T47D (cell line): ENCODE measurements around the gene GAS6.

Source experiments
- DNase-seq, 2 experiments: peaks; one replicate each; pipeline versions ENCODE4 v3.0.0 to v3.0.0-alpha.2; 2011 to 2012; ENCODE audit warnings: low read depth in 1 of 2, low spot score in 1 of 2
- JUND ChIP-seq: IDR thresholded peaks from 2 replicates; pipeline ENCODE4 v1.6.1; 2012; ENCODE audit warnings: low read depth
- in situ Hi-C: cut with HindIII; loops from 2 replicates; pipeline ENCODE4 v1.10.0; 2016; ENCODE audit warnings: low sequenced_read_pairs, low pct_unique_long_range_greater_than_20kb

GAS6 gene

DNA sequence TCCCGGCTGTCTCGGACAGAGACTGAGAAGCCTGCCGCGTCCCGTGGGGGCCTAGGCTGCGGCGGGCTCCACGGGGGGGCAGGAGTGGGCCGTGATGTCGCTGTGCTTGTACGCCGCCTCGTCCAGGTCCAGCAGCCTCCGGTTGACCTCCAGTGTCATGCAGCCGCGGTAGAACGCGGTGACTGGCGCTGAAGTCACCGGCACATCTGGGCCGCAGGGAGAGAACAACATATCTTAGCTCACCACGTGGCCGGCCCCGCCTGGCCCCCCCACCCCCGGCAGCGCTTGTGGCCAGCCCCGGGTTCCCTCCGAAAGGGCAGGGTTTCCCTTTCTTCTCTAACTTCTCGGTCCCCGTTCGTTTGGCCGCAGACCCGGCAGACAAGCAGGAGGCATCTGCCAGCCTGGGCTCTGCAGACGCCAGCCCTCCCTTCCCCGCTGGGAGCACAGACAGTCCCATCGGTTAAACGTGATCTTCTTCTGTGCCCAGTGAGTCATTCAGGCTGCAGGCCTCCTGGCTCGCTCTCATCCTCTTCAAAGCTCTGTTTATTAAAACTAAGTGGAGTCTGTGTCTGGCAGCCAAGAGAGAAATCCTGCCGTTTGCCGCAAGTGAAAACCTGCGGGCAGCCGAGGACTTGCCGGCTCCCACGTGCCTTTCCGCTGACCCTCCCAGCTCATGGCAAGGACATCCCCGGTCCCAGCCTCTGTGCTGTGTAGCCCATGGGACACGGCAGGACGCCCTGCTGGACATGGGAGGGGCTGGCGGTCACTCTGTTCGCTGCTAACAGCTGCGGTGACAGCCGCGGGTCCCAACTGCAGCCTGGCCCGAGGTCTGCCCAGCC lies 42.8 kb downstream of the GAS6 start:
- in situ Hi-C loops, result no loop called here
- DNase-seq, result no peak
- TF ChIP-seq JUND, result no peak

DNA sequence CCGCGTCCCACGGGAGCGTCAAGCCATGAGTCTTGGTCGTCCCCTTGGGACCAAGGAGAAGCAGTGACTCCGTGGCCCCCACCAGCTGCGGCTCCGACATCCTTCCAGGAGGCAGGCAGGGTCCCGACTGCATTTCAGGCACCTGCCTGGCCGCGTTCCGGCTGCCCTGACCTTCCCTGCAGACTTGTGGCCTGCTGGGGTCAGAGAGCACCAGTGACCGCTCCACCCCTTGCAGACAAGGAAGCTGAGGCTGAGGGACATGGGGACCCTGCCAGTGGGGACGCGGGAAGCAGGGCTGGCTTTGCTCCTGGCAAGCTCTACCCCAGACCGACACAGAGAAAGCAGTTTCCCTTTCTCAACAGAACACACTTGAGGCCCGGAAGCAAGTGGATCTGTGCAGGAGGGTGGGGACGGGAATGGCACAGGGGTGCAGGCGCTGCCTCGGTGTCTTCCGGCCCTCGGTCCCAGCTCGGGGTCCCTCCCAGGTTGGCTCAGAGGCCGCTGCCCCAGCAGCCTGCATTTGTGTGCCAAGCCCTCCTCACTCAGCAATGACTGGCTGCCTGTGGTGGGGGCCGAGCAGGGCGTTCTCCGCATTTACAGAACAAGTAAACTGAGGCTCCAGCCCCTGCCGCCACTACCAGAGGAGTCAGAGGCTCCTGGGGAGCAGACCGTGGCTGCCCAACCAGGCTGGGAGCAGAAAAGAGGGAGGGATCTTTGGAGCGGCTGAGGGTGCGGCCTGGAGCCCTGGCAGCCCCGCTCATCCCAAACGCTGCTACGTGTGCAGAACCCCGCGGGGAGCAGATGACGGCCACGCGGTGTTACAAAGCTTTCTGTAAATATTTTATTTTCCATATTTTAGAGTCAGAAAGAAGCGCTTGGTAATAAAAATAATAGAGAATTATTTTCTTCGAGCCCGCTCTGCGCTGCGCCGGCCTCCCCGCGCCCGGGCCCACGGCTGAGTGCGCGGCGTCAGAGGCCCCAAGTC lies 43.9 kb downstream of the GAS6 start:
- no peak for TF ChIP-seq JUND
- in situ Hi-C loops, result no loop called here
- DNase-seq, result no peak

DNA sequence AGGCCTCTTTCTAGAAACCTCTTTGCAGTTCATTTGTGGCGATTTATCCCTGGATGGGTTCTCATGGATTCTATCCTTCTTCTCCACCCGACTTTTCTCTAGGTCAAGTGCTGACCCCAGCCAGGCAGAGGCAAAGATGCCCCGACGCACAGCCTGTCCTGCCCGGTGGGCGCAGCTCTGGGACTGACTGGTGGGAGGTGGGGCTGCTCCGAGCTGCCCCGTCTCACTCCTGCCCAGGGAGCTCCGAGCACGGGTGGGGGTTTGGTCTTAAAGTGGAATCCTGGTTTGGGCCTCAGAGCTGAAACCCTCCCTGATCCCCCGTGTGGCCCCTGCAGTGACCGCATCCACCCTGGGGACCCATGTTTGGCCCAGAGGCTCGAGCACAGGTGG lies 44.5 kb downstream of the GAS6 start:
- TF ChIP-seq JUND, result no peak
- in situ Hi-C loops, result no loop called here

DNA sequence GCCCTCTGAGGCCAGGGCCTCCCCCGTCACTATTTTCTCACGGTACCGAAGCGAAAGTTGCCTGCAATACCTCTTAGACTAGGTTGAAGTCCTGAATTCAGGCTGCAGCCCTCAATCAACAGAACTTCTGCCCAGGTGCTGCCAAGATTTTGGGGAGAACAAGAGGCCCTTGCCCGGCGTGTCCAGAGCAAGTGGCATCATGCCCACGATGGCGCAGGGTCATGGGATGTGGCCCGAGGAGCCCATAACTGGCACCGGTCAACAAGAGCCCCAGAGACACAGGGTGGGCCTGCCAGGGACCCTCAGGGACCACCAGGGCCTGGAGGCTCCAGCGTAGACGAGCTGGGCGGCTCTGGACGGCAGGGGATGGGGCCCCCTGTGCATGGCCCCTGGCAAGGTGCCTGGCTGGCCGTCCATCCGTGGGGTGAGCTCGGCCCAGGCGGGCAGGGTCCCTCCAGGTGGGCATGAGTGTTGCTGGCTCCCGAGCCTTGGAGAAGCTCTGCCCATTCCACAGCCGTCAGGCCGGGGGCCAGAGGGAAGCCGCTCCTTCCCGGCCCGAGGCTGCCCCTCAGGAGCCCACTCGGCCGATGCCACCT lies 45.1 kb downstream of the GAS6 start:
- TF ChIP-seq JUND, result no peak
- in situ Hi-C loops, result no loop called here
- no peak for DNase-seq

More for the DNA sequence above, 44.5 kb downstream of the GAS6 start:
- no peak for DNase-seq

DNA sequence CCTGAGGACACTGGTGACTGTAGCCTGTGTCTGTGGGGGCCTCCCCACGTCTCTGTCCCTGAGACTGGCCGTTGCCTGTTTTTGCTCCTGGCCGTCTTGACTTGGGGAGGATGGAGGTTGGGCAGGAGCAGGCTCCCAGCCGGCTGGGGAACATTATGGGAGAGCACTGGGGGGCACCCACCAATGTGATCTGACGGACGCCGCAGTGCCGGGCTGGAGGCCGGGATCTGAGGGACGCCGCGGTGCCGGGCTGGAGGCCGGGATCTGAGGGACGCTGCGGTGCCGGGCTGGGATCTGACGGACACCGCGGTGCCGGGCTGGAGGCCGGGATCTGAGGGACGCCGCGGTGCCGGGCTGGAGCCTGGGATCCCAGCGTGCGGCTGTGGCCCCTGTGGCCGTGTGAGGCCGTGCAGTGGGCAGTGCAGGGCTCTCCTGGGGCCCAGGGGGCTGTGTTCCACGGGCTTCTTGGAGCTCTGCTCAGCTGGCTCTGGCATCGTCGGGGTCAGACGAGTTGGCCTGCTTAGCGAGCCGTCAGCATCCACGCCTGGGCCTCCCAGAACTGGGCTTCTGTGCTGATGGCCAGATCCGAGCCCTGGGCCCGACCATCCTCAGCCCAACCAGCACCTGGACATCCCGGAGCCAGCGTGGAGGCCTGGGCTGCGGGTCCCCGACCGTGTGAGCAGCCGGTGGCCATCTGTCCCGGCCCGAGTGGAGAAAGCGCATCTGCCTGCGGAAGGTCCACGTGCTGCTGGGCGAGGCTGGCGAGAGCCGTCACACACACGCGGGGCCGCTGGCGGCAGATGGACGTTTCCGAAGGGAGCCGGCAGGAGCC lies 45.8 kb downstream of the GAS6 start:
- no peak for TF ChIP-seq JUND
- in situ Hi-C loops, result no loop called here
- no peak for DNase-seq

DNA sequence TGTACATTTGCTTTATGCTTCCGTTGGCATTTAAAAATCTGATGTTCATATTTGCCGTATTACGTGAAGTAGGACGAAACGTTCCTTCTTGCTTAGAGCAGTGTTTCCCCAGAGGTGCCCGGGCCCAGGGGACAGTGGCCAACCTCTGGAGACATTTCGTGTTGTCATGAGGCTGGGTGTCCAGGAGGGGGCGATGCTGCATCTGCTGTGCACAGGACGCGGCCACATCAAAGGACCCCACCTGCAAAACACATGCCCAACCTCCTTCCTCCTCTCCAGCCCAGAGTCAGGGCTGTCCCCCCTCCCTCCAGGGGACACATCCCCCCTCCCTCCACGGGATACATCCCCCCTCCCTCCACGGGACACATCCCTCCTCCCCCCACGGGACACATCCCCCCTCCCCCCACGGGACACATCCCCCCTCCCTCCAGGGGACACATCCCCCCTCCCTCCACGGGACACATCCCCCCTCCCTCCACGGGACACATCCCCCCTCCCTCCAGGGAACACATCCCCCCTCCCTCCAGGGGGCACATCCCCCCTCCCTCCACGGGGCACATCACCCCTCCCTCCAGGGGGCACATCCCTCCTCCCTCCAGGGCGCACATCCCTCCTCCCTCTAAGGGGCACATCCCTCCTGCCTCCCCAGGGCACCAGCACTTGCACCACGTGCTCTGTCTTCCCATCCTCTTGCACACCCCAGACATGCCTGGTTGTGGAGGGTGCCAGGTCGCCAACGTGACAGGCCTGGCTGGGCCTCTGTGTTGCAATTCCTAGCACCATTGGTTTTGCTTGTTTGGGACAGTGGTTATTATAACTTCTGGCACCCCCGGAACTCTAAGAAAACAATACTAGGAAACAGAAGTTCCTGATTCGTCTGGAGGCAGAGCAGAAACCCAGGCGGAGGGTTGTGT lies 46.7 kb downstream of the GAS6 start:
- TF ChIP-seq JUND, result no peak
- in situ Hi-C loops, result no loop called here
- peak; percentile 50 to 88 for DNase-seq

DNA sequence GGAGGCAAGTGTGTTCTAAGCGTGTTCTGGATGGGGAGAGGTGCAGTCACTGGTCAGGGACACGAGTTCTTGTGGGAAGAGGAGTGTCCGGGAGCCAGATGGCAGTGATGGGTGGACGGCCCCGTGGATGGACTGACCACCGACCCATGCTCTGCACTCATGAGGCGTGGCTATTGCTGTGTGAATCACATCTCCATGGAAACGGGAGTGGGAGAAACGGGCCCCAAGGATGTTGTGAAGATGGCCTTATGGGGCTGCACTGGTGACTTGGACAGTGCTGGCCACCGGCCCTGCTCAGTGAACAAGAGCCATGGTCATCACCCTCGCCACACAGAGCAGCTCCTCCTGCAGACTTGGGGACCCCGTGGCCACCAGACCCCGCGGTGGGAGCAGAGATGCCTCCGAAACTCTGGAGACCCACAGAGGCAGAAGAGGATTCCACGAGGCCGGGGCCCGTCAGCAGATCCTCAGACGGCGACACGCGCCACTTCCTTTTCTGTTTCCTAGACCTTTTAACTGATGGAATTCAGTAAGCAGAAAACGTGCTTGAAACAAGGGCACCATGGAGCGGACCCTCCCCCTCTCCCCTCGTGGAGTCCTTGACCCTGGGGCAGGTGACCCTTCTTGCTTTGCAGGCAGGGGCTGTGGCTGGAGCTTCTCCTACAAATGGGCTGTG lies 47.5 kb downstream of the GAS6 start:
- no peak for DNase-seq
- in situ Hi-C loops, result no loop called here
- TF ChIP-seq JUND, result no peak

DNA sequence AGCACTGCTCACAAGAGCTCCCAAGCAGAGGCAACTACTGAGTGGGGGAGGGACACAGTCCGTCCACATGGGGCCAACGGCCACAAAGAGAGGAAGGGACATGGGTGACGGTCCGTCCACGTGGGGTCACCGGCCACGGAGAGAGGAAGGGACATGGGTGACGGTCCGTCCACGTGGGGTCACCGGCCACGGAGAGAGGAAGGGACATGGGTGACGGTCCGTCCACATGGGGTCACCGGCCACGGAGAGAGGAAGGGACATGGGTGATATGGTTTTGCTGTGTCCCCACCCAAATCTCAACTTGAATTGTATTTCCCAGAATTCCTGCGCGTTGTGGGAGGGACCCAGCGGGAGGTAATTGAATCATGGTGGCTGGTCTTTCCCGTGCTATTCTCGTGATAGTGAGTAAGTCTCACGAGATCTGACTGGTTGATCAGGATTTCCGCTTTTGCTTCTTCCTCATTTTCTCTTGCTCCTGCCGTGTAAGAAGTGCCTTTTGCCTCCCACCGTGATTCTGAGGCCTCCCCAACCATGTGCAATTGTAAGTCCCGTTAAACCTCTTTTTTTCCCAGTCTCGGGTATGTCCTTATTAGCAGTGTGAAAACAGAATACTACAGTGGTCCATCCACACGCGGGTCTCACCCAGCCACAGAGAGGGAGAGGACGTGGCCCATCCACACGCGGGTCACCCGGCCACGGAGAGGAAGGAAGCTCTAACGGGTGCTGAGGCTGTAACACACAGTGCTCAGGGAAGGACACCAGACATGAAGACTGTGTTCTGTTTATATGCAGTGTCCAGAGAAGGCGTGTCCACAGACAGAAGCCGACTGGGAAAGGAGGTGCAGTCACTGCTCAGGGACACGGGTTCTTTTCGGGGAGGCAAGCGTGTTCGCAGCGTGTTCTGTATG lies 48.5 kb downstream of the GAS6 start:
- in situ Hi-C loops, result no loop called here
- DNase-seq, result no peak
- no peak for TF ChIP-seq JUND

DNA sequence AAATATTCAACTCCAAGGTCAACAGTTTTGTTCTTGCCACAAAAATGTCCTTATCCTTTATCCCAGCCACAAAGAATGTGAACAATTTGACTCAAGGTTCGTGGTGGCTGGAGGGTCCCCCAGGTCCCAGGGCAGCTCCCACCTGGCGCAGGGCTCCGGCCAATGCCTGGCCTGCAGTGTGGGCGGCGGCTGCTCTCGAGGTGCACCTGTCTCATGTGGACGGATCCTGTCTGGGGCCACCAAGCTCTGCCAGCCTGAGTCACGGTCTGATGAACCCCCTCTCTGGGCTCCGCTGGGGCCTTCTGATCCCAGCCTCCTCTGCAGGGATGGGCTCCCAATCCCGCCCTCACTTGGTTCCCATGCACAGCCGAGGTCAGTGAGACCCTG lies 49.4 kb downstream of the GAS6 start:
- DNase-seq, result peak in 1 of 2 experiments; percentile 74
- TF ChIP-seq JUND, result no peak

More for the DNA sequence above, 49.4 kb downstream of the GAS6 start:
- in situ Hi-C loops, result no loop called here
